ENCODE measurements around the gene SLC11A2. TPM values are rescaled to one million over a fixed set of nuclear protein-coding genes. Genes with fewer than 3 reads are reported as not detected.

Gene SLC11A2
- total and polyA plus RNA-seq, 9 donors: 18.4 to 29.1 (median 20.7) TPM

DNA sequence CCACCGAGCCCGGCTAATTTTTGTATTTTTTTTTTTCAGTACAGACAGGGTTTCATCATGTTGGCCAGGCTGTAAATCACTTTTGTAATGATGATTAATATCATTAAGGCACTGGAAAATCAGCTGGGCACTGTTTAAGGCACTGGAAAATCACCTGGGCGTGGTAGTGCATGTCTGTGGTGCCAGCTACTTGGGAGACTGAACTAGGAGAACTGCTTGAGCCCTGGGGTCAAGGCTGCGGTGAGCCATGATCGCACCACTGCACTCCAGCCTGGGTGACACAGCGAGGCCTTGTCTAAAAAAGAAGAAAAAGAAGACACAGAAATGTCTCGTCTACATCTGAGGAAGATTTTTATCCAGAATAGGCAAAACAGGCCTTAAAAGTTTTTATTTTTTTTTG is 12.7 kb downstream of the SLC11A2 start:
- Histone ChIP-seq H3K36me3 (ENCODE audit: control insufficient read depth, insufficient read depth, low read length) (peaks cover under 1% of the 10 kb centered on the region), H3K27me3 (ENCODE audit: control insufficient read depth, insufficient read depth, low read length) (no peaks in the 10 kb centered on the region), H3K4me3 (ENCODE audit: low read length) (no peak overlapping the region), H3K9me3 (replicated peaks; ENCODE audit: control insufficient read depth, low read depth, low read length) (no peaks in the 10 kb centered on the region), H3K4me1 (ENCODE audit: control insufficient read depth, insufficient read depth, low read length) (peaks cover 8% of the 10 kb centered on the region), H3K27ac (ENCODE audit: low read length) (no peak overlapping the region)
- WGBS (ENCODE audit: insufficient coverage): 89% methylated on average over 6 of the region's 7 CpGs
- no peak for DNase-seq

DNA sequence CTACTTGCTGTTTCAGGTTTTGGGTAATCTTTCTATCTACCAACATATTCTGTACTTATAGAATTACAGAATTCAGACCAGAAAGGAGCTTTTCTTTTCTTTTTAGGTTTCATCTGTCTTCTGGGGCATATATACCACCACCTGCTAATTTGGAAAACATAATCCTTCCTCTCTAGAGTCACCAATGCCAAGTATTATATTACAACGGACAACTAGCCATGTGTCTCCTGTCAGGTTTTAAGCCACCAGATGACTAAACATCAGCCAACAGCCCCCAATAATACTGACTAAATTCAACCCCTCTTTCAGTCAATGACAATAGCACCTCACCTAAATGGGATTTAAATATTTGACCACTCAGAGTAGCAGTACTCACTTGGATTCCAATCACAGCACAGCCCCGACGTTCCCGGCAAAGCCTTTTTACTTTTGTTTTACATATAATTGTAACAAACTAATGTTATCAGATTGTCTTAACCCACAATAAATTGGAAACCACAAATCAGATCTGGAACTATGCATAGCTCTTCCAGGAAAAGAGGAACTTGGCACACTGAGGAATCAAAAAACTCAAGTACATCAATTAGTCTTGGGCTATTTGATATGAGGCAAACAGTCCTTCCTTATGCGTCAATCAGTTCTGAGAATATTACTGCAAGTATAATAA is 13.5 kb downstream of the SLC11A2 start:
- Histone ChIP-seq H3K4me3 (ENCODE audit: low read length) (no peak overlapping the region), H3K36me3 (ENCODE audit: control insufficient read depth, insufficient read depth, low read length) (peaks cover 5% of the 10 kb centered on the region), H3K27ac (ENCODE audit: low read length) (no peak overlapping the region), H3K4me1 (ENCODE audit: control insufficient read depth, insufficient read depth, low read length) (peaks cover 8% of the 10 kb centered on the region), H3K9me3 (replicated peaks; ENCODE audit: control insufficient read depth, low read depth, low read length) (no peaks in the 10 kb centered on the region), H3K27me3 (ENCODE audit: control insufficient read depth, insufficient read depth, low read length) (no peaks in the 10 kb centered on the region)
- DNase-seq: peak; percentile 14
- 29% methylated on average over 1 of the region's 5 CpGs for WGBS (ENCODE audit: insufficient coverage)

DNA sequence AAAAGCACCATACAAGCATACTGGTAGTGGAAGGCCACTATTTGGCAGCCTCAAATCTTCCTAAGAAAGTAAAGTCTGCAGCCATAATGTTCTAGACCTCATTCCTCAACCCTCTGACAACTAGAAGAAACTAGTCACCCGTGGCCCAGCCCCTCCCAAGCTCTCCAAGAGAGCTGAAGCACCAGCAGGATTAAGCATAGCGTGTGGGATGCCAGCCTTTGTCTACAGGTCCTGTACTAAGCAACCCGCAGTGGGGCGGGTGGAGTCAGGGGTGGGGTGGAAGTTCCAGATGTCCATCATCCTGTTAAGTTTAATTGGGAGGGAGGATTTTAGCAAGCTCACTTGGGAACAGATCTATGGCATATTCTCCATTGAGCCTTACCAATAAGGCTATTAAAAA is 14.2 kb downstream of the SLC11A2 start:
- no peaks in the 10 kb centered on the region for H3K9me3 ChIP-seq (replicated peaks; ENCODE audit: control insufficient read depth, low read depth, low read length)
- no peak for DNase-seq

DNA sequence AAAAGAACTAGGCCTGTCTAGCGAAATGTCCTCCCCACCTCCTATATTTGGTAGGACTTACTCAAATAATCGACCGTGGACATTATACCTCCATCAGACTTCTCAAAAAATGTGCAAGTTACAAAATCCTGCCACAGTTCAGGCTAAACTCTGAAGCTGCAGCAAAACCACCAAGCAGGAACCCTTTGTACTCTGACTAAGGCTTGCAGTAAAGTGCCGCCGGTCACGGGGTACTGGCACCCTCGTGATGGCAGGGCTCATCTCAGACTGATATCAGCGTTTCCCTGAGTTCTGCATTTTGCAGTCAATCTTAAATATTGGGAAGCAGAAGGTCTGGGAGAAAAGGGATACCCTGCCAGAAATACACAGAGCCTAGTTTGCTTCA is 17.1 kb downstream of the SLC11A2 start:
- Histone ChIP-seq H3K4me1 (ENCODE audit: control insufficient read depth, insufficient read depth, low read length) (peaks cover 5% of the 10 kb centered on the region), H3K9me3 (replicated peaks; ENCODE audit: control insufficient read depth, low read depth, low read length) (no peaks in the 10 kb centered on the region), H3K36me3 (ENCODE audit: control insufficient read depth, insufficient read depth, low read length) (peaks cover 33% of the 10 kb centered on the region), H3K27me3 (ENCODE audit: control insufficient read depth, insufficient read depth, low read length) (no peaks in the 10 kb centered on the region), H3K27ac (ENCODE audit: low read length) (peak overlapping the region; percentile 6), H3K4me3 (ENCODE audit: low read length) (no peak overlapping the region)
- peak; percentile 70 for DNase-seq
- 82% methylated on average over 5 of the region's 8 CpGs for WGBS (ENCODE audit: insufficient coverage)

More for the DNA sequence above, 14.2 kb downstream of the SLC11A2 start:
- Histone ChIP-seq H3K4me3 (ENCODE audit: low read length) (no peak overlapping the region), H3K4me1 (ENCODE audit: control insufficient read depth, insufficient read depth, low read length) (peaks cover 8% of the 10 kb centered on the region), H3K36me3 (ENCODE audit: control insufficient read depth, insufficient read depth, low read length) (peaks cover 11% of the 10 kb centered on the region), H3K27me3 (ENCODE audit: control insufficient read depth, insufficient read depth, low read length) (no peaks in the 10 kb centered on the region), H3K27ac (ENCODE audit: low read length) (no peak overlapping the region)
- WGBS (ENCODE audit: insufficient coverage): no CpG with 5 or more reads among the region's 4 CpGs

DNA sequence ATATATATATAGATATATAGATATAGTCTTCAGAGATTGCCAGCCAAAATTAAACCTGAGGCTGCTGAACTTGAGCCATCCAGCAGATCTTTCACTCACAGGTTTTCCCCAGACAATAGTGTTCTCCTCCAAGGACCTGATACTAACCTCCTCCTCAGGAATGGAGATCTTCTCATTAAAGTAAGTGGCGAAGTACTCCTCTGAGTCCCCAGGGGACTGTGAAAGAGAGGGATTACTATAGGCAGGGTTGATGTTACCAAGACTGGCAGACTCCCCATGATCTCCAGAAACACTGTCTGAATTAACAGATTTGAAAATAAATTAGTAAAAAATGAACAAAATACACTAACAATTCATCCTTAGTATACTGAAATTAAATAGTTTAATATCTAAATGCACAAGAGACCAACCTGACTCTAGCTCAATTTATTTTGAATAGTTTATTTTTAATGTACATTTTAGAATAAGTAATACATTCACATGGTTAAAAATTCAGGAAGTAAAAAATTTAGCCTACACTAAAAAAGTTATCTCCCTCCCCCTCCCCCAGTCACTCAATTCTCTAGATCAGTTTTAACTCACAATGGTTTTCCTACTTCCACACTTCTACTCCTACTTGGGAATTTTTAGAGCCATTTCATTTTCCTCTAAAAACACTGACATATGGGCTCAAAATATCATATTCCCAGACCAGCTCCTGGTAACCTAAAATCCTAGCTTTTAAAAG is 17.7 kb downstream of the SLC11A2 start:
- H3K36me3 ChIP-seq (ENCODE audit: control insufficient read depth, insufficient read depth, low read length): peaks cover 34% of the 10 kb centered on the region
- DNase-seq: no peak
- peaks cover 4% of the 10 kb centered on the region for H3K4me1 ChIP-seq (ENCODE audit: control insufficient read depth, insufficient read depth, low read length)
- no peak overlapping the region for H3K4me3 ChIP-seq (ENCODE audit: low read length)
- H3K9me3 ChIP-seq (replicated peaks; ENCODE audit: control insufficient read depth, low read depth, low read length): no peaks in the 10 kb centered on the region
- no CpG with 5 or more reads among the region's 1 CpG for WGBS (ENCODE audit: insufficient coverage)
- H3K27me3 ChIP-seq (ENCODE audit: control insufficient read depth, insufficient read depth, low read length): no peaks in the 10 kb centered on the region
- peak overlapping the region; percentile 6 for H3K27ac ChIP-seq (ENCODE audit: low read length)

DNA sequence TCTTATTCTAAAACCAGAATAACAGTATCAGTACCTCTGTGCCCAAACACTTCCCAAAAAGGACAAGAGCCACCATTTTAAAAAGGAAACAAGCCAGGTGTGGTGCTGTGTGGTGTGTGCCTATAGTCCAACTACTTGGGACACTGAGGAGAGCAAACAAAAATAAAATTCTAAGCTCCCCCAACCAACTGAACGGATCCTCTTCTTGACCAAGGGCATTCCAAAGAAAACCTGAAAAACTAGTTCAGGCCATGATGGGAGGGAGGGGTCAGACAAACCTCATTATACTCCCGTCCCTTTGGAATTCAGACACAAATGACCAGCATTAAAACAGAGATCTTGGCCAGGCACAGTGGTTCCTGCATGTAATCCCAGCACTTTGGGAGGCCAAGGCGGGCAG is 20.5 kb downstream of the SLC11A2 start:
- H3K27ac ChIP-seq (ENCODE audit: low read length): no peak overlapping the region
- DNase-seq: no peak
- H3K4me3 ChIP-seq (ENCODE audit: low read length): no peak overlapping the region
- WGBS (ENCODE audit: insufficient coverage): no CpG with 5 or more reads among the region's 3 CpGs
- H3K36me3 ChIP-seq (ENCODE audit: control insufficient read depth, insufficient read depth, low read length): peaks cover 47% of the 10 kb centered on the region
- no peaks in the 10 kb centered on the region for H3K4me1 ChIP-seq (ENCODE audit: control insufficient read depth, insufficient read depth, low read length)
- H3K9me3 ChIP-seq (replicated peaks; ENCODE audit: control insufficient read depth, low read depth, low read length): no peaks in the 10 kb centered on the region
- H3K27me3 ChIP-seq (ENCODE audit: control insufficient read depth, insufficient read depth, low read length): no peaks in the 10 kb centered on the region

DNA sequence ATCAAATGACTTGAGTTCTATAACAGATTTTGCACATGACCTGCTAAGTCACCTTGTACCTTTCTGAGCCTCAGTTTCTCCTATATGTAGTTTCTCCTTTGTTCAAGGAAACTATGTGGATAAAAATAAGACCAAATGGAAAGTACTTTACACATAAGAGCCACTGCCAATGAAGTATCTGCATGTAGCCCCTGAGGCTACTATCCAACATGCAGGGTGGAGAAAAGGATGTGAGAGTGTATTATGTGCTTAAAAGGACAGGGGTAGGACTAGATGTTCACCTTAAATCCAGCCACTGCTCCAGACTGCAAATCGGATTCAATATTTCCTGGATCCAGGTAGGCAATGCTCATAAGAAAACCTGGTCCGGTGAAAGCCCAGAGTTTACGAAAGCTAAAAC is 21.2 kb downstream of the SLC11A2 start:
- H3K9me3 ChIP-seq (replicated peaks; ENCODE audit: control insufficient read depth, low read depth, low read length): no peaks in the 10 kb centered on the region
- no peak overlapping the region for H3K27ac ChIP-seq (ENCODE audit: low read length)
- no peak for DNase-seq
- H3K36me3 ChIP-seq (ENCODE audit: control insufficient read depth, insufficient read depth, low read length): peaks cover 52% of the 10 kb centered on the region
- no peaks in the 10 kb centered on the region for H3K27me3 ChIP-seq (ENCODE audit: control insufficient read depth, insufficient read depth, low read length)
- WGBS (ENCODE audit: insufficient coverage): no CpG with 5 or more reads among the region's 3 CpGs
- H3K4me3 ChIP-seq (ENCODE audit: low read length): no peak overlapping the region
- no peaks in the 10 kb centered on the region for H3K4me1 ChIP-seq (ENCODE audit: control insufficient read depth, insufficient read depth, low read length)

DNA sequence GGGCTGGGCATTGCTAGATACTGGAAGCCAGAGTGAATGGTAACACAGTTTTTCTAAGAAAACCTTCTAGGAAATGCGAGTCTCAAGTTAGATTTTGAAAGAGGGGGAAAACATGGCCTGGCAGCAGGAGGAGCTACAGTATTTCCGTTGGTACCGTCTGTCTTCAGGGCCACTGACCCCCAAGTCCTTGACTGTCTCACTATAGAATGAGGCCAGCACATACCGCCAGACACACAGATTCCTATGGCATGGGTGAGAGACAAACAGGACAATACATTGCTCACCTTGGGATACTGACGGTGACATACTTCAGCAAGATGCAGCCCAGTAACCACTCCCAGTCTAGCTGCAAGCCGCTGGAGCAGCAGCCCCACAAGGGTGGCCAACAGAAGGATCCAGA is 21.7 kb downstream of the SLC11A2 start:
- no peaks in the 10 kb centered on the region for H3K4me1 ChIP-seq (ENCODE audit: control insufficient read depth, insufficient read depth, low read length)
- H3K4me3 ChIP-seq (ENCODE audit: low read length): no peak overlapping the region
- H3K27ac ChIP-seq (ENCODE audit: low read length): no peak overlapping the region
- no peak for DNase-seq
- peaks cover 53% of the 10 kb centered on the region for H3K36me3 ChIP-seq (ENCODE audit: control insufficient read depth, insufficient read depth, low read length)
- H3K27me3 ChIP-seq (ENCODE audit: control insufficient read depth, insufficient read depth, low read length): no peaks in the 10 kb centered on the region
- 71% methylated on average over 5 of the region's 6 CpGs for WGBS (ENCODE audit: insufficient coverage)
- no peaks in the 10 kb centered on the region for H3K9me3 ChIP-seq (replicated peaks; ENCODE audit: control insufficient read depth, low read depth, low read length)

DNA sequence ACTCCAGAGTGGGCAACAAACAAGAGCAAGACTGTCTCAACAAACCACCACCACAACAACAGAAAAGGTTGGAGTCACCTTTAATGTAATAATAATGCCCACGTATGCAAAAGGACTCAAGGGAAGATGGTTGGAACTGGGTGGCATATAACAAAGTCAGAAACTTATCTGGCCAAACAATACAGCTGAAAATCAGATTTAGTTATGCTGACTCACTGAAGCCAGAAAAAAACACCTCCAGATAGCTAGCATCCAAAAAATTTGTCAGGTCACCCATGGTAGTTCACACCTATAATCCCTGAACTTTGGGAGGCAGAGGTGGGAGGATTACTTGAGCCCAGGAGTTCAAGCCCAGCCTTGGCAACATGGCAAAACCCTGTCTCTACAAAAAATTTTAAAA is 24.4 kb downstream of the SLC11A2 start:
- no CpG with 5 or more reads among the region's 1 CpG for WGBS (ENCODE audit: insufficient coverage)
- Histone ChIP-seq H3K27ac (ENCODE audit: low read length) (no peak overlapping the region), H3K9me3 (replicated peaks; ENCODE audit: control insufficient read depth, low read depth, low read length) (no peaks in the 10 kb centered on the region)

DNA sequence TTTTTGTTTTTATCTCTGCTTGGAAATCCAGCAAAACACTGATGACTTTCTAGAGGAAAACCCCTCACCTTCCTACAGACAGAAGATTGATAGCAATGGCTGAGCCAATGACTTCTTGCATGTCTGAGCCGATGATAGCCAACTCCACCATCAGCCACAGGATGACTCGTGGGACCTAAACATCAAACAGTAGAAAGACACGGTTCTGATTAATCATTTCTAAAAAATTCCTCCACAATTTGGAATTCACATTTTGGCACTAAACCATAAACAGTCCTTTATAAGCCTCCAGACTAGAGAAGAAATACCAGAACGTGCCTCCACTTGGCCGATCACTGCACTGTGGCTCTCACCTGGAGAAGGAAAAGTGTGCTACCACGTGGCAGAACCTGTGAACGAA is 25.9 kb downstream of the SLC11A2 start:
- Histone ChIP-seq H3K4me1 (ENCODE audit: control insufficient read depth, insufficient read depth, low read length) (no peaks in the 10 kb centered on the region), H3K36me3 (ENCODE audit: control insufficient read depth, insufficient read depth, low read length) (peaks cover 55% of the 10 kb centered on the region), H3K27ac (ENCODE audit: low read length) (no peak overlapping the region), H3K9me3 (replicated peaks; ENCODE audit: control insufficient read depth, low read depth, low read length) (no peaks in the 10 kb centered on the region), H3K4me3 (ENCODE audit: low read length) (no peak overlapping the region), H3K27me3 (ENCODE audit: control insufficient read depth, insufficient read depth, low read length) (no peaks in the 10 kb centered on the region)
- WGBS (ENCODE audit: insufficient coverage): 90% methylated on average over 3 of the region's 7 CpGs
- DNase-seq: no peak

More for the DNA sequence above, 24.4 kb downstream of the SLC11A2 start:
- H3K27me3 ChIP-seq (ENCODE audit: control insufficient read depth, insufficient read depth, low read length): no peaks in the 10 kb centered on the region
- DNase-seq: no peak
- H3K36me3 ChIP-seq (ENCODE audit: control insufficient read depth, insufficient read depth, low read length): peaks cover 51% of the 10 kb centered on the region
- no peak overlapping the region for H3K4me3 ChIP-seq (ENCODE audit: low read length)
- H3K4me1 ChIP-seq (ENCODE audit: control insufficient read depth, insufficient read depth, low read length): no peaks in the 10 kb centered on the region
